Thoracic aorta (tissue), 2 donors: ENCODE data around the gene LIMCH1. TPM values are rescaled to one million over a fixed set of nuclear protein-coding genes. Genes with fewer than 3 reads are reported as not detected.
"Not testable (repeated sequence)": the region's sequence is repeated elsewhere in the genome, so short reads cannot be mapped to it uniquely, and the experiment has no call there.

Experiments
- ATAC-seq: fragments of 150-250 bp; one replicate; pipeline ENCODE4 v1.8.0; 2017; ENCODE audit warnings: low read depth; ENCODE audit not compliant: insufficient number of reproducible peaks, low FRiP score
- DNase-seq: peaks from one replicate; pipeline ENCODE4 v3.0.0-alpha.2; 2020; ENCODE audit warnings: low spot score
- H3K27ac ChIP-seq, 2 donors: fragments of 200-600 bp; sonication (generic); 1 replicate in 1 of 2; 2 replicates in 1 of 2; pipeline ENCODE4 v1.5.1; 2016; ENCODE audit warnings: mild to moderate bottlenecking in 2 of 2, moderate library complexity in 2 of 2
- H3K27me3 ChIP-seq: fragments of 200-600 bp; sonication (generic); replicated peaks from 2 replicates; pipeline ENCODE4 v1.6.0; 2016; ENCODE audit warnings: mild to moderate bottlenecking; ENCODE audit not compliant: insufficient read depth
- H3K36me3 ChIP-seq: fragments of 200-600 bp; sonication (generic); one replicate; pipeline ENCODE4 v1.5.1; 2016
- H3K4me1 ChIP-seq, 2 donors: fragments of 200-600 bp; sonication (generic); 1 replicate in 1 of 2; 2 replicates in 1 of 2; pipeline versions ENCODE4 v1.5.1 to v1.6.0; 2016; ENCODE audit warnings: low read depth in 2 of 2, mild to moderate bottlenecking in 1 of 2; ENCODE audit not compliant: control insufficient read depth in 1 of 2
- H3K4me3 ChIP-seq: fragments of 200-600 bp; sonication (generic); 2 replicates; pipeline ENCODE4 v1.5.1; 2016; ENCODE audit warnings: mild to moderate bottlenecking
- H3K9me3 ChIP-seq: fragments of 200-600 bp; sonication (generic); 2 replicates; pipeline ENCODE4 v1.5.1; 2016
- CTCF ChIP-seq: fragments of 200-600 bp; sonication (generic); IDR thresholded peaks from one replicate; pipeline ENCODE4 v1.5.1; 2019; ENCODE audit warnings: antibody characterized with exemption
- total RNA-seq, 2 donors: library from RNA; depleted of rRNA; stranded (reverse); fragments of >200 nt; gene quantifications; one replicate each; pipeline versions ENCODE4 v1.1.0 to v1.2.3, GENCODE V29; 2016

LIMCH1 gene
- total RNA-seq, 2 donors from 2014 or later, result 95.3 to 158 TPM

DNA sequence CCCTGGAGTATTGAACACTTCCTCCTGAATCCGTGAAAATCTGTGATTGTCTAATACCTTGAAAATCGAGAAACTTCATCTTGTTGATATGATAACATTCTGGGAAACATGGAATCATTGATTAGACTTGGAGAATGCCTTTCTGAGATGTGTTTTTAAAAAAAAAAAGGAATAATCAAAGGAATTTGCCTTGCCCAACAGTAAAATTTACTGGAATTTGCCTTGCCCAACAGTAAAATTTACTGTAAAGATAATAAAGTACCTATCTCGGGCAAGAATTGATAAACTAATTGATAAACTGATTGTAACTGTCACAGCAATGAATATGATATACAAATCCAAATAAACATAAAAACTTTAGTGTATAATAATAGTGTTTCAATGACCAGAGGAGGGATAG lies 165.8 kb downstream of the LIMCH1 start:
- Histone ChIP-seq H3K27ac (no peak overlapping the region), H3K4me1 (no peaks in the 10 kb centered on the region), H3K9me3 (no peaks in the 10 kb centered on the region), H3K27me3 (no peaks in the 10 kb centered on the region), H3K4me3 (no peak overlapping the region), H3K36me3 (no peaks in the 10 kb centered on the region)
- DNase-seq (no peak), ATAC-seq (no peak)
- no peak for TF ChIP-seq CTCF

DNA sequence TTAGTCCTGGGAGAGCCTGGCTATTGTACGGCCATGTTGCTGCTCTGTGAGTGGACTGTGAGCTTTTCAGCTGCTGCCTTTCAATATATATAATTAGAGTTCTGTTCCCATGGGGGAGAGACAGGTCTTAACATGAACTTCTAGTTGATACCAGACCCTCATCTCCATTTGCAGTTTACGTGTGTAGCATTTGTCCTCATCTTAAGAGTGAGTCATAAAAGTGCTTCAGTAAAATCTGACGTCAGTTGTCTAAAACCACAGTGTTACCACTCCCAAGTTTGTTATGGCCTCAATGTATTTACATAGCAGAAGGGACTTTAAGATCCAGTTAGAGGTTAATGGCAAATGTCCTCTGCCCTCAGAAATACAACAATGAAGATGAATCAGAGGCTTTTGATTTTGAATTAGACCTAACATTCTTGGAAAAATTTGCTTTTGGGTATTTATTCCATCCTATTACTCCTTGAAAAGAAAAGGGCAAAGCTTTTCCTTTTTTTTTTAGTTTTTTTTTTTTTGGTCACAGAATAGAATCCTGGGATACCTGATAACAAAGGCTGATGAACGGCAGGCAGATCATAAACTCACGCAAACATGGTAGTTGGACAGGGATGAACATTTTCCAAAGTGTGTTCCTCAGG lies 172.0 kb downstream of the LIMCH1 start:
- no peak for ATAC-seq
- Histone ChIP-seq H3K27me3 (no peaks in the 10 kb centered on the region), H3K9me3 (no peaks in the 10 kb centered on the region), H3K4me3 (no peak overlapping the region), H3K4me1 (no peaks in the 10 kb centered on the region), H3K36me3 (no peaks in the 10 kb centered on the region), H3K27ac (no peak overlapping the region)
- DNase-seq, result no peak
- no peak for TF ChIP-seq CTCF

DNA sequence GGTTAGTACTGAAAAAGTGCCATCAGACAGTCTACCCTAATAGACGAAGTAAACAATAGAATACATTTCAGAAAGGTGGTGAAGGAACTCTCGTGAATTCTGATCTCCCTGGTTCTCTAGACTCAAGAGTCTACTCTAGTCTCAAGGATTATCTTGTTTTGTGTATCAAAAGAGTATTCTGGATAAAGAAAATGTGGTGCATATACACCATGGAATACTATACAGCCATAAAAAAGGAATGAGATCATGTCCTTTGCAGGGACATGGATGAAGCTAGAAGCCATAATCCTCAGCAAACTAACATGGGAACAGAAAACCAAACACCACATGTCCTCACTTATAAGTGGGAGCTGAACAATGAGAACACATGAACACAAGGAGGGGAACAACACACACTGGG lies 173.7 kb downstream of the LIMCH1 start:
- not testable (repeated sequence) for H3K4me1 ChIP-seq, H3K4me3 ChIP-seq, H3K27ac ChIP-seq, DNase-seq, H3K27me3 ChIP-seq, ATAC-seq, H3K36me3 ChIP-seq, H3K9me3 ChIP-seq

- DNase-seq, result no peak
- no peaks in the 10 kb centered on the region for H3K27me3 ChIP-seq
- no peak for ATAC-seq
- TF ChIP-seq CTCF, result no peak
- no peaks in the 10 kb centered on the region for H3K36me3 ChIP-seq
- H3K4me1 ChIP-seq, result no peaks in the 10 kb centered on the region
- H3K9me3 ChIP-seq, result no peaks in the 10 kb centered on the region
- H3K27ac ChIP-seq, result no peak overlapping the region
- no peak overlapping the region for H3K4me3 ChIP-seq
These were observed 174.5 kb downstream of the LIMCH1 start for GRCh38 chr4:41712425-41712824.

GRCh38 chr4:41713768-41714167 lies 175.8 kb downstream of the LIMCH1 start:
- ATAC-seq (no peak), DNase-seq (no peak)
- TF ChIP-seq CTCF, result no peak
- no peaks in the 10 kb centered on the region for H3K9me3 ChIP-seq
- no peaks in the 10 kb centered on the region for H3K36me3 ChIP-seq
- H3K4me1 ChIP-seq, result no peaks in the 10 kb centered on the region
- no peak overlapping the region for H3K27ac ChIP-seq
- no peak overlapping the region for H3K4me3 ChIP-seq
- H3K27me3 ChIP-seq, result no peaks in the 10 kb centered on the region
